GM19438 (cell line): ENCODE measurements around the gene SIVA1.

ENCODE experiments used
- ATAC-seq: cut with Tn5 transposase; IDR thresholded peaks from one replicate; pipeline ENCODE4 v1.9.1; 2021; ENCODE audit warnings: low read depth; ENCODE audit not compliant: unreplicated experiment

Gene SIVA1

DNA sequence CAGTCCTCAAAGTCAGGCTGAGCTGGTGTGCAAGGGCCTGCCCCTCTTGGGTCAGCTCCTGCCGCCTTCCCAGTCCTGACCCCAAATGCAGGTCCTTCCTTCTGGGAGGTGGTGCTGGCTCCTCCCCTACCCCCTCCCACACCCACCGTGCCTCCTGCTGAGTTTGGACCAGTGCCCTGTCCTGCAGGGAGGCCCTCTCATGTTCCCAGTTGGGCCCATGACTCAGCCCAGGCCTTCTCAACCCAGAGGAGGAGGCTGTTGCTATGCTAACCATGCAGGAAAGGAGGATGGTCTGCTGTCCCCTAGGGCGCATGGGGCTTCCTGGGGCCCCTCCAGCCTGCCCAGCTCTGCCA, 52.4 kb downstream of the SIVA1 start:
- no peak for ATAC-seq

GRCh38 chr14:104805941-104806624, 53.1 kb downstream of the SIVA1 start:
- ATAC-seq = no peak

DNA sequence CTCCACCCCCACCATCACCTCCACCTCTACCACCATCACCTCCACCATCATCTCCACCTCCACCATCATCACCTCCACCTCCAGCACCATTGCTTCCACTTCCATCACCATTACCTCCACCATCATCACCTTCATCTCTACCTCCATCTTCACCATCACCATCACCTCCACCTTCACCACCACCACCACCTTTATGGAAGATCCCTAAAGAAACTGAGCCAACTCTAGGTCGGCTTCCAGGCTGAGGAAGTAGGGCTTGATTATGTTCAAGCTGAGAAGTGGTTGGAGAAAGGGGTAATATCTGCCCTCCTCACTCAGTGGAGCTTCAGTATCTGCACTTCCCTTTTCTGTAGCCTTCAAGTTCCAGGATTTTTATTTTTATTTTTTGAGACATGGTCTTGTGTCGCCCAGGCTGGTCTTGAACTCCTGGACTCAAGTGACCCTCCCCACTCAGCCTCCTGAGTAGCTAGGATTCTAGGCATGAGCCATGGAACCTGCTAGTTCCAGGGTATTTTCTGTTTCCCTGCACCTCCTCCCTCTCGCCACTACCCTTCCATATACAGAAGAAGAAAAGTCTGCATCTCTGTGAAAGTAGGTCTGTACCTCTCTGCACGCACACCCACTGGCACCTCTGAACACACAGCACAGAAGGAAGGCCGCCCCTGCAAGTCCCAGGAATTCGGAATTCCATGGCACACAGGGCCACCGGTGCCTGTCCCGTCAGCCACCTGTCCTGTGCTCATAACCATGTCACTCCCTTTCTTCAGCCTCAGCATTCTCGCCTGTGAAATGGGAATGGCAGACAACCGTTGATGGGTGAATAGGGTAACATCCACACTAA, 53.9 kb downstream of the SIVA1 start:
- ATAC-seq = no peak

DNA sequence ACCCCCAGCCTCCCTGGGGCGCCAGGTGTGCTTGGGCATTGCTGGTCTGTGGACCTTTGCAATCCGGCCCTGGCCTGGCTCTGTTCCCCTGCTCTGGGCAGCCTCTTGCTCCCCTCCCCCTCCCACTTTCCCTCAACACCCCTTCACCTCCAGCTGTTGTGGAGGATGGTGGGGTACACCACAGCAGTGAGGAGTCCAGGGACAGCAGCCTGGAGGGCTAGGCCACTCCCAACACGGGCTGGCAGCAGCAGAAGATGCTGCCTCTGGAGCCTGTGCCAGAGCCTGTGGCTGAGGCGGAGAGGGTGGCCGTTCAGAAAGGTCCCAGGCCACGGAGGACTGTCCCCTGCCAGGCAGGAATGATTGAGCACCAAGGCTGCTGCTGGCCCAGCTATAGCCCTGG, 55.5 kb downstream of the SIVA1 start:
- ATAC-seq = no peak
